Measurements from ENCODE around the gene LOXHD1.

LOXHD1 gene

DNA sequence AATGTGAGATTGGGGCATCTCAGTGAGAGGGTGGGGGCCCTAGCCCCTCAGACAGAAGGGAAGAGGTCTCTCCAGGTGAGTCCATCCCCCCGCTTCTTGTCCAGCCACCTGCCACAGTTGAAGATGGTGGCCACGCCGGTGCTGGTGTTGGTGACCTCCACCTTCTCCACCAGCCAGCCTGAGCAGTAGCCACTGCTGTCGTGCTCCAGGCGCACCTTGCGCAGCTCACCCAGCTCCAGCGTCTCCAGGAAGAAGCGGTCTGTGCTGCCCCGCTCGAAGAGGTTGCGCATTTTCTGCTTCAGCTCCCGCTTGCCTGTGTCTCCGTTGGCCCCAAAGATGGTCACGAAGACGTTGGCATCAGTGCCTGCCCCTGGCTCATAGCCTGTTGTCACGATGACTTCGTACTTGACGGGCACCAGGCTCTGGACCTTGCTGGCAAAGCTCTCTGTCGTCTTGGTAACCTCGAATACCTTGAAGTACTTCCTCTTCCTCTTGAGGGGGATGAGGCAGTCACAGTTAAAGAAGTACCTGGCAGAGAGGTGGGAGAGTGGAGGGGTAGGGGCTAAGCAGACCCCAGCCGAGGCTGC is 179.5 kb downstream of the LOXHD1 start:
- DNase-seq (ENCODE audit: low spot score), result no peak

DNA sequence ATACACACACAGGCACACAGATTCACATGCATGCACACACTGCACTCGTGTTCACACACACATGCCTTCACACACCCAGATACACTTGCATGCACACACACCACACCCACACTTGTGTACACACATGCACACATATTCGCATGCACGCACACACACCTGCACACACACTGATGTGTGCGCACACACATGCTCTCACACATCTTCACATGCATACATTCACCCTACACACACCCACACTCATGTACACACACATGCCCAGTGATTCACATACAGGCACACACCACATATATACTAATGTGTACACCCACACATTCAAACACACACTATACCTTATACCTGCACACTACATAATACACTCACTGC is 181.6 kb downstream of the LOXHD1 start:
- DNase-seq (ENCODE audit: low spot score), result no peak

DNA sequence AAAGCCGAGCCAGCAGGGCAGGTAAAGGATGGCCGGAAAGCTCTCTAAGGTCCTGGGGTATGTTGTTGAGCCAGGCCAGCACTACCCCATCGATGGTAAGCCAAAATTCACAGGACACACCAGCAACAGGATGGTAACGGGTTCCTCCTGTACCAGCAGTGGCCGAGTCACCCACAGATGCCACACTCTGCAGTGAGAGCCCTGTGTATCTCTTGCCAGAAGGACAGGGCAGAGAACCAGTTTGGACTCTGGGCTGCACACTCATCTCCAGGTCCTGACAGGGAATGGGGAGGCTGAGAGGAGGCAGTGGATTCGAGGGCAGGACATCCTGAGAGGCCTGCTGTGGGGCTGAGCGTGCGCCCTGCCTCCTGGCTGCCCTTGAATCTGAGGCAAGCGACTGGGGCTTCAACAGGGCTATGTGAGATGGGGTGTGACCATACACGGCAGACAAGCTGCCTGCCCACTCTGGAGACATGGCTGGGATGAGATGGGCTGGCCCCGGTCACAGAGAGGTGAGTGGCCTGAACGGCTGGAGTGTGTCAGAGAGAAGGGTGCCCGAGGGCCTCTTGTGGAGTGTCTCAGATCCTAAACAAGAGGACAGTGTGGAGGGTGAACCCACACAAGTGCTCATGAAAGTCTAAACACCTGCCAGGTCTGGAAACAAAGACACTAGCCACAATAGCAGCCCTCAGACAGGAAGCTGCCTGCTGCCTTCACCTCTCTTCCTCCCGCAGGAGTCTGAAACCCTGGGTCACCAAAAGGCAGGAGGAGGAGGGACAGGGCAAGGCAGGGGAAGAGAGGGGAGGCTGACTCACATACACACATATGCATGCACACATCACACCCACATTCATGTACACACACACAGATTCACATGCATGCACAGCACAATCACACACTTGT is 182.3 kb downstream of the LOXHD1 start:
- DNase-seq (ENCODE audit: low spot score), result no peak

DNA sequence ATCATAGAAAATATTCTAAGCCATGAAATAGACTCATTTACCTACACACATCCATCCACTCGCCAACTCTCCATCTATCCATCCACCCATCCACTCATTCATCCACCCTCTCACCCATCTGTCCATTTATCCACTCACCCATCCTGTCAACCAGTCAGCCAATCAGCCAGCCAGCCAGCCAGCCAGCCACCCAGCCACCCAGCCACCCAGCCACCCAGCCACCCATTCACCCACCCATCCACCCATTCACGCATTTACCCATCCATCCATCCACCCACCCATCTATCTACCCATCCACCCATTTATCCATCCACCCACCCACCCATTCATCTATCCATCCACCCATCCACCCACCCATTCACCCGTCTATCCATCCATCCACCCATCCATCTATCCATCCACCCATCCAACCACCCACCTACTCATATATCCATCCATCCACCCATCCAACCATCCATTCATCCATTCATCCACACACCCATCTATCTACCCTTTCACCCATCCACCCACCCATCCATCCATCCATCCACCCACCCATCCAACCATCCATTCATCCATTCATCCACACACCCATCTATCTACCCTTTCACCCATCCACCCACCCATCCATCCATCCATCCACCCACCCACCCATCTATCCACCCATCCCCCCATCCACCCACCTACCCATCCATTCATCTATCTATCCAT is 185.1 kb downstream of the LOXHD1 start:
- DNase-seq (ENCODE audit: low spot score), result no peak

DNA sequence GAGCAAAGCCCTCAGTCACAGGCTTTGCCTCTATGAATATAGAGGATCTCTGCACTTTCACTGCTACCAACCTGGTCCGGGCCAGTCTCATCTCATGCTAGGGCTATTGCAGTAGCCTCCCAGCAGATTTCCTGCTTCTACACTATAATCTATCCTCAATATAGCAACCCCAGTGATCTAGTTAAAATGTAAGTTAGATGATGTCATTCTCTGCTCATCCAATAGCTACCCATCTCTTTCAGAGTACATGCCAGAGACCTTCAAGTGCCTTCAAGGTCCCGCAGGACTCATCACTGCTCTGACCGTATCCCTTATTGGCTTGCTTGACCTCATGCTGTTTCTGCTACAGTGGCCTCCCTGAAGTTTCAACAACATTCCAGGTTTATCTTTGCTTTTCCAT is 186.3 kb downstream of the LOXHD1 start:
- DNase-seq (ENCODE audit: low spot score), result no peak

DNA sequence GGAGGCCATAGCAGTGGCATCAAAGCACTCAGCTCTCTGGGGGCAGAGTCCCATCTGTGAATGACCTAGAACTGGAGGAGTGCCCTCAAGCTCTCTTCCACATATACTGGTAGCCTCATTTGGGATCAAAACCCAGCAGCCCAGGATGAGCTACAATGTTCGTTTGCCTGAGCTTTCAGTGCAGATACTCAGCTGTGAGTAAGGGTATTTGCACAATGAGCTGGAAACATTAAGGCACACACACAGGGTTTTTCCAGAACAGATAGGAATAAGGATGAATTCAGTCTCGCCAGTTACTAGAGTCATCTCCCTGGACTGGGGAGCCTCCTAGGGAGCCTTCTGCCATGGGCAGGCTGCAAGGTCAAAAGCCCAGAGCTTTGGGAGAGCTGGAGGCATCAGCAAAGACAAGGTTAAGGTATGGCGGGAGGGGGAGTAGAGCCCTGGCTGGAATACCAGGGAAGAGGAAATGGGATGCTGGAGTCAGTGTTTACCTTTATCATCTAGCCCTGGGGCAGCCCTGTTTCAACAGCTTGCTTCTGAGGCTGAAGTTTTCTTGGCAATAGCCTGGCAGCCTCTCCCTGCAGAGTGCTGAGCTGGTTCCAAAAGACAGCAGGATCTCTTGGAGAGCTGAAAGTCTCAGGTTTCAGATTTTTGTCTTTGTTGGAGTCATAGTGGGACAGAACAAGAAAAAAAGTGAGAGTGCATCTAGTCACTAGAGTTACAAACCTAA is 187.7 kb downstream of the LOXHD1 start:
- no peak for DNase-seq (ENCODE audit: low spot score)

DNA sequence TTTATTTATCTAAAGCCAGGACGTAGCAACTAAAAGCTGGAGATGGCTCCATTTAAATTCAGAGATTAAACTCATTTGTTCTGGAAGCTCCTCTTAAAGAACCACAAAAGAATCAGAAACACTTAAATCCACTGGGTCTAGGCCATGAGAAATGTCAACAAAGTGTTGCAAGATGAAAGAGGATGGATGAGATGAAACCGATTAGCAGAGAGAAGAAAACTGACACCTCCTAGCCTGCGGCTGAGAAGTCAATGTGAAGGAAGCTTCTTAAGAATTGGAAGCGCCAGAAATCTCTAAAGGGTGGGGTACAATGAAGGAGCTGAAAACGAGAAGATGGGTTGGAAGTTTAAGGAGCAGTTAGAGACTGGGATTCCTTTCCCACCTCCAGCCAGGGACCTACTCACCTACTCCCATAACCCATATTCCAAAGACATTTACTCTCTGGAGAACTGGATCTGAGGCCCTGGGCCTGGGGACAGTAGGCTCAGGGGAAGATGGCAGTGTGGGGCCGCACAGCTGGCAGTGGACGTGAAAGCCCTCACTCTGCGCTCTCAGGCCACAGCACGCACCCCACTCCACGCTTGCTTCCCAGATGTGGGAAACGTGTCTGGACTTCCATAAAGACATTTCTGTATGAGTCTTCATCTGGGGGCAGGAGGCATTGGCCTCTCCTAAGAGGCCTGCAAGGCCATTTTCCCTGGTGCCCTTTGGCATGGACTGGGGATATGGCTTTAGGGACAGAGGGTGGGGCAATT is 188.4 kb downstream of the LOXHD1 start:
- no peak for DNase-seq (ENCODE audit: low spot score)

DNA sequence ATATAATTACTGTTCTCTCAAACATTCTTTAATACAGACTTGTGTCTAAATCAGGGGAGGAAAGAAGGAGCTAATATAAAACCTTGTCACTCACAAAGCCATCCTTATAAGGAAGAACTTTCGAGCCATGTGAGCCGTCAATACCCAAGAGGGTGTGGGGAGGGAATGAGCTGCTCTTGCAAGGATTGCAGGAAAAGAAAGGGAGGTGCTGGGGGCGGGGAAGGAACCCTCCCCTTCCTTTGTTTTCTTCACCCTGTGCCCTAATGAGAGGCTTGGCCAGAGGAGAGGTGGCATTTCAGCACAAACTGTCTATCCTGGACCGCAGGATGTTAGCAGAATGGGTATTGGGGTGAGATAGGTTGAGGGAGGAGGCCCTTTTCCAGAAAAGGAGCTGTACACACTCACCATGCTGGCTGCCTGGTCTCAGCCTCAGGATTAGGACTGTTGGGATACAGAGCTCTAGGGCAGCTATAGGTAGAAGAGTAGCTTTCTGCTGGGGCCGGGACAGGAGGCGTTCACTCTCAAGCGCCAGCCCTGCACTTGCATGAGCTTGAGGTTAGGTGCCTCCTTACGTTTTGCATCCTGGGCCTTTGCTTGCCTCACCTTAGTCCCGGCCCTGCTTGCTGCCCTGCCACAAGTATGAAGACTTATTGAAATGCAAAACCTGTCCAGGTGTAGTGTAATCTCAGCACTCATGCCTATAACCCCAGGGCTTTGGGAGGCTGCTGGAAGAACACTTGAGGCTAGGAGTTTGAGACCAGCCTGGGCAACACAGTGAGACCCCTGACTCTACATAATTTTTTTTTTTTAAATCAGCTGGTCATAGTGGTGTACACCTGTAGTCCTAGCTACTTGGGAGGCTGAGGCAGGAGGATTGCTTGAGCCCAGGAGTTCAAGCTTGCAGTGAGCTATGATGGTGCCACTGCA is 190.5 kb downstream of the LOXHD1 start:
- no peak for DNase-seq (ENCODE audit: low spot score)

DNA sequence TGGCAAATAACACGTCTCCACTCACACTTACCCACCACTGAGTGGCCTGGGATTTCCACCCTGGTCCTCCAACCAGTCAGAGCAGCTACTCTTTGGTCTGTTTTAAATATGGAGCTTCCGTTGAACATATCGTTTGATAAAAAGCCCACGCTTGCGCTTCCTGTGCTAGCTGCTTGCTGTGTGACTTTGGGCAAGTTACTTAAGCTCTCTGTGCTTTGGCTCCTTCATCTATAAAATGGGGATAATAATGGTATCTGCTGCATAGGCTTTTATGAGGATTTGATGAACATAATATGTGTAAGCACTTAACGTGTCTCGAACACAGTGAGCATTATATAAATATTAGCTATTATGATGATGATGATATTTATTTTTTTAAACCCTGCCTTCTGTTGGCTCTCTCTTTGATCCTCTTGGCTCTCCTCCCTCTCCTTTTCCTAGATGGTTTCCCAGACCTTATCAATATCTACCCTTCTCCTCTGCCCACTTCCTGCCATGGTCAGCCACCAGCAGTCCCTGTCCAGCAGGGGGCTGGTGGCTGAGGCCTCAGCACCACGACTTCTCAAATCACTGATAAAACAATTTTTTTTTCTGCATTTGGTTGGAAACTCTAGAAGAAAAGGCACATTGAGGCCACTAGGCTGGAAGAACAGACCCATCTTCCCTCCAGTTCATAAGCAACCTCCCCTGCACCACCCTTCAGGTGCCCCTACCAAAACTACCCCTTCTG is 191.9 kb downstream of the LOXHD1 start:
- DNase-seq (ENCODE audit: low spot score), result no peak

DNA sequence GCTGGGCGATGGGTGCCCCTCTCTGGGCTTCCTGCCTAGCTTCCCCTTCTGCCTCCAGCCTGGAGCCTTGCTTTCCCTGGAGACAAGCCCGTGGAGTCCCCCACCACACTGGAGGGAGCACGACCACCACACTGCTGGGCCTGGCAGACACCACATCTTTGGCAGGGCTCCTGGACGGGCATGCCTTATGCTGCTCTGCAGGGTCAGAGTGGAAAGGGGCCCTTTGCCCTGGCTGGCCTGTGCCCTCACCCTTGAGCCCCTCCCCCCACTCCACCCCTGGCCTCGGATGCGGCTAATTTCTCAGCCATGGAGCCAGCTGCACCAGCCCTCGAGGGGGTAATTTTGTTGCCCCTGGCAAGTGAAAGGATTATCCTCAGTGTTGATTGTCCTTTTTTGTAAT is 194.5 kb downstream of the LOXHD1 start:
- no peak for DNase-seq (ENCODE audit: low spot score)

DNA sequence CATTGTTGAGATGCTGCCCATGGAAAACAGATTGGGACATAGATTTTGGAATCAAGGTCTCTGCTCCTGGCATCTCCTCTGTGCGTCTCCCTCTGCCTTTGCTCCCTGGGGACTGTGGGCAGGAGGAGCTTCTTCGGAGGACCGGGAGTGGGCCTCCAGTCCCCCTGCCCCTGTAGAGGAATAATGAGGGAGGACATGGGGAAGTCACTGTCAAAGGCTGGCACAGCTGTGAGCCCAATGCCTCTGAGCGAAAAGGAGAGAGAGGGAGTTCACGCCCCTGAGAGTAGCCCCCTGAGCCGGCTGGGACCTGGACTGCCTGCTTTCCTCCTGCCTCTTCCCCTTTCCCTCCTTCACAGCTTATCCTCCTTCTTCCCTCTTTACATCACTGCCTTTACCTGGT is 195.0 kb downstream of the LOXHD1 start:
- DNase-seq (ENCODE audit: low spot score), result no peak

DNA sequence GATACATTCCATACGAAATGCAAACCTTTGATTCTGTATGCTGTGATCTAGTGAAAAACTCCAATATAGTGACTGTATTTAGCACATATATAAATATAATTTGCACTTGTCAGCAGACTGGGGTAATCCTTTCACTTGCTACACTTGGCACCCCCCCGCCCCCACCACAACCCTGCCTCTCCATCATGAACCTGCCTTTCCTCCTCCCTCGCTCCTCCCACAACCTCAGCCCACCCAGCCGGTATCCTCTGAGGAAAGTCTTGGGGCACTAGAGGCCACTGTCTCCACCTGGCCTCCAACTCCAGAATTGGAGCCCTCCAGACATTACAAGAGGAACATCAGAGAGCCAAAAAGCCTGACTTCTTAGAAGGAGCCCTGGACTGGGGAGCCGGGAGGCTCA is 196.3 kb downstream of the LOXHD1 start:
- DNase-seq (ENCODE audit: low spot score), result no peak

DNA sequence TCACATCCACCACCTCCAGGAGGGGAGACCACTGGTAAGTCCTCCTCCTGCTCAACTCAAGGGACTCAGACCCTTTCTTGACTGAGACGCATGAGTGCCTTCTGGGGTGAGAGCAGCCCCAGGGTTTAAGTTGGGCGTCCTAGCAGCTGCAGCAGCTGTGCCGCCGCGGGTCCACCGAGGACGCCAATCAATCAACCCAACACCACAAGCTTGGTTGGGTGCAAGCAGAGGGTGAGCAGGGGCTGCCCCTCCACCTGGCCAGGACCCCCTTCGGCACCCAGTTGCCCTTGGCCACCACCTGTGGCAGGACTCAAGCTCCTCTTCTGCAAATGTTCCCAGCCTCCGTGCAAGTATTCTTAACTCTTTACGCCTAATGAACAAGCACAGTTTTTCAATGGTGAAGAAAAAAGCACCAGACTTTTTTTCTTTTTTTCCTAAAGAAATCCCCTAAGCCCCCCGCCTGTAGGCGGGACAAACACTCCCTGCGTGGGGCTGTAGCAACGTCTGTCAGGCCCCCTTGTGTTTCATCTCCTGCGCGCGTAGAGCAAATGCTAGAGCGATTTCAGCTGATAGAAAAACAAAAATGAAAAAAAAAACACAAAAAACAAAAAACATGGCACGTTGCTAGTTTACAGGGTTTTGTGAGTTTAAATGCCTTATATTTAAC is 197.1 kb downstream of the LOXHD1 start:
- DNase-seq (ENCODE audit: low spot score), result no peak

DNA sequence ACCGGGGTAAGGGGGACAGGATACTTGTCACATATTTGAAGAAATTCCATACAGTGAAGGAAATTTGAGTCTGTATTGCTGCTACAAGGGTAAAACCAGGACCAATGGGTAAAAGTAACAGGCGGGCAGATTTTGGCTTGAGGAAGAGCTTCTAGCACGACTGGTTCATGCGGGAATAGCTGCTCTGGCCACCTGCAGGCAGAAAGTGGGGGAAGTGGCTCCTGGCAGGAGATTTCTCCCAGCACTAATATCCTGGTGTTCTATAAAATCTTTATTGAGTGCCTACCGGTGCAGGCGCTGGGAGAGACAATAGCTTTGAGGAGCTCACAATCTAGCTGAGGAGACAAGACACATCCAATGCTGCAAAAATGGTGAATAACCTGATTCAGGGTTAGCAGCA is 198.5 kb downstream of the LOXHD1 start:
- DNase-seq (ENCODE audit: low spot score), result no peak

DNA sequence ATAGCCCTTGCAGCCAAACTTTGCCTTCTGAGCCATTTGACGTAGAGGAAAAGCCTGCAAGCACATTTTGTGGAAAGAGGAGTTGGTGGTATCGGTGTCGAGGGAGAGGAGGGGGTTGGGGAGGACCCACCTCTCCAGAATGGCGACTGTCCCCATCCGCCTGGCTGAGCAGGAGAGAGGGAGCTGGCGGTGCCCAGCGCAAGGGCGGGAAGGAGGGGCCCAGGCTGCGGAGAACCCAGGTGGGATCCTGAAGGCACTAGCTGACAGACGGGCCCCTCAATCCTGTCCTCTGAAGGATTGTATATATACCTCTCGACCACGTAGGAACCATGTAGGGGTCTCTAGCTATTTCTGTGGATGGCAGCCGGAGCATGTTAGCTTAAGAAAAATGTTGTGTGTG is 200.3 kb downstream of the LOXHD1 start:
- no peak for DNase-seq (ENCODE audit: low spot score)

DNA sequence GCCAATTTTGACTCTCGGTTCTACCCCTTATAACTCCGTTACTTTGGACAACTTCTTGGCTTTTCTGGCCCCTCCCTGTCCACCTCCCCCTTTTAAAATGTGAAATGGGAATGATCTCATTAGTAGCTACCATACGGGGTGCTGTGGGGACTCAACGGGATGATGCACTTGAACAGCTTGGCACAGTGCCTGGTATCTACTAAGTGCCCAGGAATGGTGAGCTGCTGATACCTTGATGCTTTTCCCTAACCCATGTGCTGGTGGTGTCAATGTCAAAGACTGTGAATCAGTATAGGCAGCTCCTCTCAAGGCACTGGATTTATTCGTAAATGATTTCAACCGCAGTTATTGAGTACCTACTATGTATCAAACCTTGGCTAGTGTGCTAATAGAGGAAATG is 204.2 kb downstream of the LOXHD1 start:
- no peak for DNase-seq (ENCODE audit: low spot score)

DNA sequence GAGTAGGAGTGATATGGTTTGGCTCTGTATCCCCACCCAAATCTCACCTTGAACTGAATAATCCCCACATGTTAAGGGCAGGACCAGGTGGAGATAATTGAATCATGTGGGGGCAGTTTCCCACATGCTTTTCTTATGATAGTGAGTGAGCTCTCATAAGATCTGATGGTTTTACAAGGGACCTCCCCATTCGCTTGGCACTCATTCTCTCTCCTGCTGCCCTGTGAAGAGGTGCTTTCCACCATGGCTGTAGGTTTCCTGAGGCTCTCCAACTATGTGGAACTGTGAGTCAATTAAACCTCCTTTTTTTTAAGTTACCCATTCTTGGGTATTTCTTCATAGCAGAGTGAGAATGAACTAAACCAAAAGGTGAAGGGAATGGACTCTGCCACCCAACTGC is 207.5 kb downstream of the LOXHD1 start:
- DNase-seq (ENCODE audit: low spot score), result no peak

DNA sequence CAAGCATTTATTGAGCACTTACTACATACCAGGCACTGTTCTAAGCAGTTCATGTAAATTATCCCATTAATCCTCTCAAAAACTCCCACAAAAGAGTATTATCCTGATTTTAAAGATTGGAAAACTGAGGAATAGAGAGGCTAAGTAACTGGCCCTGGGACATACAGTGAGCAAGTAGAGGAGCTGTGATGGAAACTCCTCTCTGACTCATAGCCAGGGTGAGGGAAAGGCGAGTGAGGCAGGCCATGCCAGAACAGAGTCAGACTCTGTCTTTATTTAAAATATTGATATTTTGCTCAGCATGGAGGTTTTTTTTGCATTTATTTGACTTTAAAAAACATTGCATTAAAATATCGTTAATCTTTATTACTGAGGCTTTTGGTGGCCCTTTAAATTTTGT is 208.0 kb downstream of the LOXHD1 start:
- no peak for DNase-seq (ENCODE audit: low spot score)

DNA sequence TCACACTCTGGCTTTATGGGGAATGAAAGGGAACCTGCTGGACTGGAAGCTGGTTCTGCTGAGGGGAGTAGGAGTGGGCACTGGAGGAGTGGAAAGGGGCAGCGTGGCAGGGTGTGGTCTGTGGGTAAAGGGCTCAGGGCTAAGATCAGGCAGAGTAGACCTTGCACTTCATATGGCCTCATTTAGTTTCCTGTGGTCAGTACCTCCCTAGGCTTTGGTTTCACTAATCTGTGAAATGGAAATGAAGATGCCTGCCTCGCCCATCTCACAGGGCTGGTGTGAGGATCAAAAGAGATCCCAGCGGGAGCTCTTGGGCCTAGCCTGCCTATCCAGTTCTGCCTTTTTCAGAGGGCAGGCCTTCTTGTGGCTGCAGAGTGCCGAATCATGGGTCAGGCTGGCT is 208.7 kb downstream of the LOXHD1 start:
- no peak for DNase-seq (ENCODE audit: low spot score)

DNA sequence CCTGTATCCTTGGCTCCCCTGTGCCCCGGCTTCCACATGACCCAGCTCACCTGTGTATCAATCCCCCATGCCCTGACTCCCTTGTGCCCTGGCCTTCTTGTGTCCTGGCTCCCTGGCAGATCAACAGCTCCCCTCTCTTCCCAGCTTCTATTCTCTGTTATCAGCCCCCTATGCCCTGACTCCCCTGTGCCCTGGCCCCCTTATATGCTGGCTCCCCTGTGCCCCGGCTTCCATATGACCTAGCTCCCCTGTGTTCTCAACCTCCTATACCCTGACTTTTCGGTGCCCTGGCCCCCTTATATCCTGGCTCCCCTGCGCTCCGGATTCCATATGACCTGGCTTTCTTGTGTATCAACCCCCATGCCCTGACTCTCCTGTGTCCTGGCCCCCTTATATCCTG is 209.2 kb downstream of the LOXHD1 start:
- no peak for DNase-seq (ENCODE audit: low spot score)

All from activated CD4-positive, alpha-beta T cell treated with anti-CD3 and anti-CD28 coated beads, Interleukin-2, Interleukin-4, amounts not matched to agents 100 ng/mL and 50 ng/mL, durations not matched to agents 16 hours and 8 hours (primary cell).